GM12873 (cell line): ENCODE data around the gene KIDINS220.

Experiments used
- TF ChIP-seq, protein P1 (sequence below): IDR thresholded peaks from 2 replicates; pipeline ENCODE4 v1.5.1; 2012; ENCODE audit warnings: low read depth, mild to moderate bottlenecking, moderate library complexity, low read length, control low read depth; ENCODE audit not compliant: insufficient read depth; ENCODE audit errors: missing control alignments

The KIDINS220 gene

GRCh38 chr2:8752385-8752784, 85.0 kb downstream of the KIDINS220 start:
- TF ChIP-seq, protein P1, sequence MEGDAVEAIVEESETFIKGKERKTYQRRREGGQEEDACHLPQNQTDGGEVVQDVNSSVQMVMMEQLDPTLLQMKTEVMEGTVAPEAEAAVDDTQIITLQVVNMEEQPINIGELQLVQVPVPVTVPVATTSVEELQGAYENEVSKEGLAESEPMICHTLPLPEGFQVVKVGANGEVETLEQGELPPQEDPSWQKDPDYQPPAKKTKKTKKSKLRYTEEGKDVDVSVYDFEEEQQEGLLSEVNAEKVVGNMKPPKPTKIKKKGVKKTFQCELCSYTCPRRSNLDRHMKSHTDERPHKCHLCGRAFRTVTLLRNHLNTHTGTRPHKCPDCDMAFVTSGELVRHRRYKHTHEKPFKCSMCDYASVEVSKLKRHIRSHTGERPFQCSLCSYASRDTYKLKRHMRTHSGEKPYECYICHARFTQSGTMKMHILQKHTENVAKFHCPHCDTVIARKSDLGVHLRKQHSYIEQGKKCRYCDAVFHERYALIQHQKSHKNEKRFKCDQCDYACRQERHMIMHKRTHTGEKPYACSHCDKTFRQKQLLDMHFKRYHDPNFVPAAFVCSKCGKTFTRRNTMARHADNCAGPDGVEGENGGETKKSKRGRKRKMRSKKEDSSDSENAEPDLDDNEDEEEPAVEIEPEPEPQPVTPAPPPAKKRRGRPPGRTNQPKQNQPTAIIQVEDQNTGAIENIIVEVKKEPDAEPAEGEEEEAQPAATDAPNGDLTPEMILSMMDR: no peak

DNA sequence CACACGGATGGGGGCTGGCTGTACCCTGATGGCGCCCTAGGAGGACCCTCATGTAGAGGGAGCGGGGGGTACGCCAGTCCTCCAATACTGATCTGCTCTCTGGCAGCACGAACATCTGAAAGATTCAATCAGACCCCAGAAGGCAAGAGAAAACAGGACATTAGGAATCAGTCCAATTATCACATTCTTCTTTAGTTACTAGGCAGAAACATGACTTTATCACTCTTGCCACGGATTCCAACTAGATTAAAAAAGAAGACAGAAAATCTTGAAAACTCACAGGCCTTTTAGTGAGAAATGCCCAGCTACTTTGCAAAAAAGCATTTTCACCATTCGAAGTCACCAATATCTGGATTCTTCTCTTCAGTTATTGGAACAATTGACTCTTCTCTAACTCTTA, 87.2 kb downstream of the KIDINS220 start:
- TF ChIP-seq, protein P1: no peak

DNA sequence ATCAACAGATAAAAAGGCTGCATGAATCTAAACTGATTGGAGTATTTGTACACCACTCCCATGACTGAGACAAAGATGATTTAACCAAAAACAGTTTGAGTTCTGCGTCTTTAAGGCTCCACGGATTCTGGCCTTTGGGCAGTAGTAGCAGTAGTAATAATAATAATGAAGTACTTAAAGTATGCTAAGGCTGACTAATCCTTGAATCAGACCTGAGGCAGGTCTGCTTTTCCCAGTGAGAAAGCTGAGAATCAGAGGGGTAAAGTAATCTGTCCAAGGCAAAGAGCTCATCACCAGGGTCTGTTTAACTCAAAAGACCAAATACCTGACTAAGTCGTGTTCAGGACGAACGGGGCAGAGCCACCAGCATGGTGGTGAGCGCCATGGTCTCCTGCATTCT, 94.2 kb downstream of the KIDINS220 start:
- TF ChIP-seq, protein P1: no peak

DNA sequence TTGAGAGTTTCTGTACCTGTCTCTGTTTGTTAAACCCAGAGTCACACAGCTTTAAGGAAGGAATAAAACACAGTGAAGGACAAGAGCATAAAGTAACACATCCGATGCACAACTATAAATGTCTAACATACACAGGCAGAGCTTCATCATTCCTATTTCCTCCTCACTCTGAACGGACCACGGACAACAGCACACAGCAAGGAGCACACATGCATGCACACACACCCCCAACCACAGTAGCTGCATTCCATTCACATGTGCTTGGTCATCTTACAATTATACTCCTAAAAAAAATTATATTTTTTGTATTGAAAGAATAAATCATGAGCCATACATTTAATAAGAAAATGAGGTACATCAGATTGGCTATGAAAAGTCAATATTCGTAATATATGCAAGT, 97.3 kb downstream of the KIDINS220 start:
- TF ChIP-seq, protein P1: no peak

DNA sequence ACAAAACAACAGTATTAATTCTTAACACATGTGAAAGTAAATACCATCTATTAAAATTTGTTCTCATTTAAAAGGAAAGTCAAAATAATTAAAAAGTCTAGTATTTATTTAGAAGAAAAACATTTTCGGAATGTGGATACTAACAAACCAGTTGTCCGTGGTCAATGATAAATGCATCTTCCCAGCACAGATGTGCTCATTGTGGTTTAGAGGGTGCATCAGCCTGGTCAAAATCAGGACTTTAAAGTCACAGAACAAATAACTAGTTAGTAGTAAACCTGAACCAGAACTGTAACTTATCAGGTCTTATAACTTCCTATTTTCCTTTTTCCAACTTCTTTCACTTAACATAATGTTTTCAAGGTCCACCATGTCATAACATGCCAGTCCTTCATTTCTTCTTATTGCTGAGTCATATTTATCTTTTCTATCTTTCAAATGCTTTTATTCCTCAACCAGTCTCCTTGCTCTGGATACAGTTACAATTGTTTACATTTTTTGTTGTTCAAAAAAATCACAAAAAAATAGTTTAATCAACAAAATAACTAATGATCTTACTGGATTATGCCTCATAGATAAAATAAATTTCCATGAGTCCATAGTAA, 99.7 kb downstream of the KIDINS220 start:
- TF ChIP-seq, protein P1: no peak

- TF ChIP-seq, protein P1: no peak
Measured at GRCh38 chr2:8732601-8733000, 104.8 kb downstream of the KIDINS220 start.

- TF ChIP-seq, protein P1: no peak
Measured at GRCh38 chr2:8729939-8730338, 107.5 kb downstream of the KIDINS220 start.
